Thyroid gland (tissue), 4 donors: ENCODE data around the gene ITGA2B. TPM values are rescaled to one million over a fixed set of nuclear protein-coding genes. Genes with fewer than 3 reads are reported as not detected.
"Not testable (repeated sequence)": the region's sequence is repeated elsewhere in the genome, so short reads cannot be mapped to it uniquely, and the experiment has no call there.

Source experiments
- DNase-seq, 2 donors: peaks; one replicate each; pipeline ENCODE4 v3.0.0-alpha.2; 2019
- H3K27ac ChIP-seq, 3 donors: fragments of 200-600 bp; sonication (generic); 1 replicate in 2 of 3; 2 replicates in 1 of 3; pipeline ENCODE4 v1.5.1; 2016 to 2019; ENCODE audit warnings: mild to moderate bottlenecking in 1 of 3, moderate library complexity in 1 of 3
- H3K27me3 ChIP-seq: fragments of 200-600 bp; sonication (generic); one replicate; pipeline ENCODE4 v1.5.1; 2019
- H3K36me3 ChIP-seq, 2 donors: fragments of 200-600 bp; sonication (generic); one replicate each; pipeline ENCODE4 v1.5.1; 2016 to 2019
- H3K4me1 ChIP-seq, 2 donors: fragments of 200-600 bp; sonication (generic); one replicate each; pipeline ENCODE4 v1.5.1; 2017 to 2019
- H3K4me3 ChIP-seq, 3 donors: fragments of 200-600 bp; sonication (generic); replicated peaks in 1 of 3; 1 replicate in 2 of 3; 2 replicates in 1 of 3; pipeline ENCODE4 v1.5.1; 2016; ENCODE audit warnings: mild to moderate bottlenecking in 1 of 3
- H3K9me3 ChIP-seq: fragments of 200-600 bp; sonication (generic); one replicate; pipeline ENCODE4 v1.5.1; 2017
- CTCF ChIP-seq, 6 experiments: fragments of 200-600 bp in 3 of 6; fragments of 450-650 bp in 3 of 6; sonication (generic) in 3 of 6; IDR thresholded peaks; one replicate each; pipeline ENCODE4 v1.5.1; 2016 to 2019; ENCODE audit warnings: antibody characterized with exemption in 6 of 6, mild to moderate bottlenecking in 2 of 6, inconsistent platforms in 1 of 6, moderate library complexity in 1 of 6
- POLR2A ChIP-seq, 2 donors: fragments of 450-650 bp; IDR thresholded peaks; one replicate each; pipeline ENCODE4 v1.6.1; 2017; ENCODE audit warnings: antibody characterized with exemption in 2 of 2, mild to moderate bottlenecking in 2 of 2, moderate library complexity in 1 of 2
- WGBS, 2 donors: methylation state at CpG; one replicate each; pipeline ENCODE4 v1.1.5; 2017; 5-methylcytosine and 5-hydroxymethylcytosine counted together
- intact Hi-C: fragments of 100-400 bp; cut with DNase I; formaldehyde crosslinking; loops from one replicate; pipeline ENCODE4 v1.15.1; 2023
- total RNA-seq, 4 donors: library from RNA; depleted of rRNA; stranded (reverse); fragments of >200 nt; gene quantifications; one replicate each; pipeline ENCODE4 v1.2.3, GENCODE V29; 2016

Gene ITGA2B
- total RNA-seq, 4 donors from 2014 or later = 2.0 to 4.6 (median 3.3) TPM

GRCh38 chr17:44376124-44376523, 13.3 kb downstream of the ITGA2B start:
- Histone ChIP-seq H3K27me3 (no peaks in the 10 kb centered on the region), H3K4me3 (no peak overlapping the region), H3K9me3 (no peaks in the 10 kb centered on the region), H3K27ac (peak overlapping the region in 1 of 3 donors; percentile 70), H3K36me3 (no peaks in the 10 kb centered on the region), H3K4me1 (peaks cover 7 to 35% of the 10 kb centered on the region in 2 donors)
- peak; percentile 68 to 74 for DNase-seq
- intact Hi-C loops = no loop called here
- 1 to 4% methylated on average over 5 of the region's 5 CpGs for WGBS, 2 donors
- TF ChIP-seq CTCF (IDR thresholded peaks at IDR 0.05) (peak in 3 of 6 experiments; percentile 33 to 43 (median 33)), POLR2A (IDR thresholded peaks at IDR 0.05) (no peak)

GRCh38 chr17:44375196-44376017, 14.0 kb downstream of the ITGA2B start:
- TF ChIP-seq CTCF (IDR thresholded peaks at IDR 0.05) (no peak), POLR2A (IDR thresholded peaks at IDR 0.05) (no peak)
- DNase-seq = peak in 1 of 2 donors; percentile 15
- no peak overlapping the region for H3K4me3 ChIP-seq
- intact Hi-C loops = no loop called here
- H3K9me3 ChIP-seq = no peaks in the 10 kb centered on the region
- H3K27ac ChIP-seq = peak overlapping the region; percentile 14 to 70 (median 53)
- WGBS, 2 donors = 46 to 66% methylated on average over 9 to 18 of the region's 22 CpGs
- H3K27me3 ChIP-seq = no peaks in the 10 kb centered on the region
- H3K4me1 ChIP-seq = peaks cover 7 to 35% of the 10 kb centered on the region in 2 donors
- H3K36me3 ChIP-seq = no peaks in the 10 kb centered on the region

- TF ChIP-seq CTCF (IDR thresholded peaks at IDR 0.05) (no peak), POLR2A (IDR thresholded peaks at IDR 0.05) (peak in 1 of 2 donors; percentile 36)
- no peak overlapping the region for H3K4me3 ChIP-seq
- peak overlapping the region; percentile 44 to 74 (median 70) for H3K27ac ChIP-seq
- H3K4me1 ChIP-seq = peaks cover 7 to 35% of the 10 kb centered on the region in 2 donors
- intact Hi-C loops = no loop called here
- no peaks in the 10 kb centered on the region for H3K36me3 ChIP-seq
- WGBS, 2 donors = 29 to 40% methylated on average over 16 to 21 of the region's 31 CpGs
- no peaks in the 10 kb centered on the region for H3K27me3 ChIP-seq
- DNase-seq = peak; percentile 90 to 92
- no peaks in the 10 kb centered on the region for H3K9me3 ChIP-seq
Measured at GRCh38 chr17:44374306-44375195, 14.9 kb downstream of the ITGA2B start.

GRCh38 chr17:44372036-44372435, 17.4 kb downstream of the ITGA2B start:
- H3K9me3 ChIP-seq = no peaks in the 10 kb centered on the region
- no peaks in the 10 kb centered on the region for H3K36me3 ChIP-seq
- peaks cover 16 to 48% of the 10 kb centered on the region in 2 donors for H3K4me1 ChIP-seq
- no peaks in the 10 kb centered on the region for H3K27me3 ChIP-seq
- TF ChIP-seq POLR2A (IDR thresholded peaks at IDR 0.05) (no peak), CTCF (IDR thresholded peaks at IDR 0.05) (no peak)
- intact Hi-C loops = no loop called here
- H3K4me3 ChIP-seq = no peak overlapping the region
- no peak overlapping the region for H3K27ac ChIP-seq
- WGBS, 2 donors = 72 to 81% methylated on average over 8 to 10 of the region's 10 CpGs
- DNase-seq = no peak

GRCh38 chr17:44369414-44370023, 19.9 kb downstream of the ITGA2B start:
- H3K27ac ChIP-seq, H3K4me3 ChIP-seq, H3K36me3 ChIP-seq, intact Hi-C loops, H3K9me3 ChIP-seq, H3K27me3 ChIP-seq, DNase-seq: not testable (repeated sequence)
- WGBS, 2 donors = 74 to 81% methylated on average over 17 of the region's 17 CpGs
- H3K4me1 ChIP-seq = peaks cover 26 to 37% of the 10 kb centered on the region in 2 donors

- H3K4me3 ChIP-seq, H3K9me3 ChIP-seq, DNase-seq, H3K27me3 ChIP-seq, H3K27ac ChIP-seq, H3K36me3 ChIP-seq, intact Hi-C loops: not testable (repeated sequence)
- peaks cover 29 to 36% of the 10 kb centered on the region in 2 donors for H3K4me1 ChIP-seq
- 85 to 89% methylated on average over 23 to 25 of the region's 42 CpGs for WGBS, 2 donors
Measured at GRCh38 chr17:44368391-44369243, 20.8 kb downstream of the ITGA2B start.
